Coronary artery (tissue), 2 donors: ENCODE measurements around the gene ATAD2B.

Experiments
- DNase-seq: peaks from one replicate; pipeline ENCODE4 v3.0.0-alpha.2; 2017; ENCODE audit warnings: low spot score
- H3K27ac ChIP-seq, 2 donors: fragments of 200-600 bp; sonication (generic); one replicate each; pipeline ENCODE4 v1.5.1; 2016 to 2019
- H3K4me3 ChIP-seq: fragments of 200-600 bp; sonication (generic); 2 replicates; pipeline ENCODE4 v1.5.1; 2016; ENCODE audit warnings: mild to moderate bottlenecking, moderate library complexity
- CTCF ChIP-seq: fragments of 200-600 bp; sonication (generic); IDR thresholded peaks from one replicate; pipeline ENCODE4 v1.5.1; 2019; ENCODE audit warnings: antibody characterized with exemption

Gene ATAD2B

DNA sequence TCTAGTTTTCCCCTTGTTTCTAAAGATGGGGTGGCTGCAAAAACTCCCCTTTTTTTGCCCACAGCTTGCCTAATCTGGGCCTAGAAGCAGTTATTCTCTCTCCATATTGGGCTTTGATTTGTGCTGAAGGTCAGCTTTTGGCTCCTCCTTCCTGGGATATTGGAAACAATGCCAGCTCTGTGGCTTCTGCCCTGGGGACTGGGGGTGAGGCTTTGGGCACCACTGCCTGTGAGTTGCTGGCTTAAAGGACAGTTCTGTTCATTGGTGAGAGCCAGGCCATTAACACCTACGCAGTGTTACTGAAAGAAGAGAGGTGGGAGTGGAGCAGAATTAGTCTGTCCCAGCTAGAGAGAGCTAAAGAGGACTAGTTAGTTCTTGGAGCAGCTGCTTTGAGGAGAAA is 17.6 kb upstream of the ATAD2B start:
- TF ChIP-seq CTCF = no peak
- DNase-seq = no peak
- peak overlapping the region in 1 of 2 donors; percentile 19 for H3K27ac ChIP-seq
- no peak overlapping the region for H3K4me3 ChIP-seq

DNA sequence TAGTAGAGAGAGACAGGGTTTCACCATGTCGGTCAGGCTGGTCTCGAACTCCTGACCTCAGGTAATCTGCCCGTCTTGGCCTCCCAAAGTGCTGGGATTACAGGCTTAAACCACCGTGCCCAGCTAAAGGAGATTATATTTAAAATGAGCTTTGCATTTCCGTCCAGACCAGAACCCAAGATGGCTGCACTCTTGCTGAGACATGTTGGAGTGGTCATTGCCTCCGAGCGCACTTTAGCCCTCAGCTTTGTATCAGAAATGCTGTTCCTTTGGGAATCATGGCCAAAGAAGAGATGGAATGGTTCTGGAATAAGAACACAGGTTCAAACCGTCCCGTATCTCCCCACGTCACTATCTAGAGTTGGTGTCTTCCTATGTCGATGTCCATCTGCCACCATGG is 16.7 kb upstream of the ATAD2B start:
- TF ChIP-seq CTCF = no peak
- Histone ChIP-seq H3K27ac (no peak overlapping the region), H3K4me3 (no peak overlapping the region)
- no peak for DNase-seq

DNA sequence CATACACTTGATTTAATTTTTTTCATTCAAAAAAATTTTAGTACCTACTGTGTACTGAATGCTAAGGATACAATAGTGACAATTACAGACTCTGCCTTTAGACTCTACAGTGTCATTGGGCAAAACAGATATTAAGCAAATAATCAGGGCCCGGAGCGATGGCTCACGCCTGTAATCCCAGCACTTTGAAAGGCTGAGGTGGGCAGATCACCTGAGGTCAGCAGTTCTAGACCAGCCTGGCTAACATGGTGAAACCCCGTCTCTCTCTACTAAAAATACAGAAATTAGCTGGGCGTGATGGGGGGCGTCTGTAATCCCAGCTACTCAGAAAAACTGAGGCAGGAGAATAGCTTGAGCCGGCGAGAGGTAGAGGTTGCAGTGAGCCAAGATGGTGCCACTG is 14.7 kb upstream of the ATAD2B start:
- Histone ChIP-seq H3K4me3 (peak overlapping the region; percentile 92), H3K27ac (no peak overlapping the region)
- no peak for DNase-seq
- TF ChIP-seq CTCF = no peak

DNA sequence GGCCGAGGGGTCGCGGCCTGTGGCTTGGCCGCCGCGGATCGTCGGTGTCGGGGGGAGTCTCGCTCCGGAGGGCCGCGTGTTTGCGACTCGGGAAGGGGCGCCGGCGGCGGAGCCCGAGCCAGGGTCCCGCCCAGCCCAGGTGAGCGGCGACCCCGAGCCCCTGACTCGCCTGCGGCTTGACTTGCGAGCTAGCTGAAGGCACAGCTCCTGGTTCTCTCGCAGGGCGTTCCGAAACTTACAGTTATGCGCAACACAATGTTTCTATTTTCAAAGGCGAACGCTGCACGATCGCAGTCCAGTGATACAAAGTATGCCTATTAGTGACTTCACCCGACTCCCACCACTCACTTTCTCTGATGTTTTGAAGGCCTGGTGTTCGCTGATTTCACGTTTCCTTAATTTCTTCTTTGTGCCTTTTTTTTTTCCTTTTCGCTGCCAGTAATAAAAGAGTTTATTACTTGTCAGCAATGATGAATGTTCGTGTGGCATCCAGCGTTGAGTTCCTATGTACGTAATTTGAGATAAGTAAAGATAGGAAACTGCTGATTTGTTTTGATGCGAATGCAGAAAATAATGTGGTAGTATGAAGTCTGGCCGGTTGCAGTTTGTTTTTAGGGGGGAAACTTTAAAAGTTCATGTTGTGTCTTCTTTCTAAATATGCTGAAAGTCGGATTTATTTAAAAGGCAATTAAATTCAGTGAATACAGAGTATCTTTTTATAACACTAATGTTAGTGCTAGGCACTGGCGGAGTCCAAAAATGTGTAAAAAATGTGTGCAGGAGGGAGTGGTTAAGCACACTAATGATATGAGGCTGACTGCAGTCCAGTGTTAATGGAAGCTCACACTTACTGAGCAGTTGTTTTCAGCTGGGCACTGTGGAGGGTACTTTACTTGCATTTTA is 14.0 kb upstream of the ATAD2B start:
- TF ChIP-seq CTCF = no peak
- DNase-seq = peak; percentile 80

DNA sequence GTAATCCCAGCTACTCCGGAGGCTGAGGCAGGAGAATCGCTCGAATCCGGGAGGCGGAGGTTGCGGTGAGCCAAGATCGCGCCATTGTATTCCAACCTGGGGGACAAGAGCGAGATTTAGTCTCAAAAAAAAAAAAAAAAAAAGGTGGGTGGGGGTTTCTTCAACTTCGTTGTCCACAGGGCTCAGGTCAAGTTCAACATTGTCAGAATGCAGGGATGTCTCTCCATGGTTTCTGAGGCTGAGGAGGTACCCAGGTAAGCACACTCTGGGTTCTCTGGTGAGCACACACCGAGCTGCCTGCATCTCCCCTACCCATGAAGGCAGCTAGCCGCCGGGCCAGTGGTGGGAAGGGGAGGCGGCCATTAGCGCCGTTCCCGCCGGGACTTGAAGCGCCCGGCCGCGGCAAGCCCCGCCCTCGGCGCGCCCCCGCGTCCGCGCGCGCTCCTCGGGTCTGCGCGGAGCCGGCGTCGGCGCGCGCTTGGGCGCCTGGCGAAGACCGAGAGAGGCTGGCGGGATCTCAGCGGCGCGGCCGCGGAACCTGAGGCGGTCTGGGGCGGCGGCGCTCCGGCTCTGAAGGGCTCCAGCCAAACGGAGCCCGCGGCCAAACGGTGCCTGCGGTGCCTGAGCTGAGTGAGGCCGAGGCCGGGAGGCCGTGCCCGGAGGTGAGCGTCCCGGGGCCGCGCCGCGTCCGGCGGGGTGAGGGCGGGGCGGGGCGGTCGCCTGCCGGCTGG is 13.2 kb upstream of the ATAD2B start, which contains the start of gene UBXN2A:
Gene UBXN2A (plus strand): TSS at position 477 of the 731 bp plus-strand sequence. CDS start 17,852 bp downstream, outside the sequence.
- H3K27ac ChIP-seq = peak within 1 kb of the TSS; percentile 95 to 96
- H3K4me3 ChIP-seq = peak within 1 kb of the TSS; percentile 92
- TF ChIP-seq CTCF = no peak
- peak; percentile 79 for DNase-seq

More for the DNA sequence above, 14.0 kb upstream of the ATAD2B start:
- peak overlapping the region; percentile 95 to 96 for H3K27ac ChIP-seq
- peak overlapping the region; percentile 92 for H3K4me3 ChIP-seq

DNA sequence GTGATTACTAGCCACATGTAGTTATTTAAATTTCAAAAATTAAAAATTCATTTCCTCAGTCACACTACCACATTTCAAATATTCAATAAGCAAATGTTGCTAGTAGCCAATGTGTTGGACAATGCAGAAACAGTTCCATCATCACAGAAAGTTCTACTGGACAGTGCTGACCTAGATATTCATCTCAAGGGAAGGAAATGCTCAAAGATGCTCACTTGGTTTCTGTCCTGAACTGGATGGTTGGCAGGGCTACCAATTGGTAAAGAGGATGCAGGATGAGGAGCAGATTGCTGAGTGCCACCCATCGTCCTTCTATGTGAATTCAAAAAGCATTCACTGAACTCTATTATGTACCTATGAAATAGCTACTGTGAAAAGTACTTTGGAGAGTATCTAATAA is 7.3 kb upstream of the ATAD2B start:
- Histone ChIP-seq H3K4me3 (no peak overlapping the region), H3K27ac (no peak overlapping the region)
- no peak for DNase-seq
- TF ChIP-seq CTCF = no peak
